ENCODE results near the gene FZD2.

- TF ChIP-seq ZFP36L2 (CRISPR knock-in tag; IDR thresholded peaks at IDR 0.05) (no peak), CCAR2 (optimal IDR thresholded peaks at IDR 0.05; ENCODE audit: low read depth, low read length) (no peak), TEAD2 (CRISPR knock-in tag; IDR thresholded peaks at IDR 0.05) (no peak), JUNB (CRISPR knock-in tag; IDR thresholded peaks at IDR 0.05; ENCODE audit: borderline replicate concordance) (no peak), FOXK2 (IDR thresholded peaks at IDR 0.05) (no peak), TCF7 (IDR thresholded peaks at IDR 0.05; ENCODE audit: low read depth) (no peak), GTF2F1 (IDR thresholded peaks at IDR 0.05; ENCODE audit: low read length) (no peak), ZKSCAN1 (IDR thresholded peaks at IDR 0.05; ENCODE audit: low read length) (no peak)
- TF ChIP-seq, protein P1, sequence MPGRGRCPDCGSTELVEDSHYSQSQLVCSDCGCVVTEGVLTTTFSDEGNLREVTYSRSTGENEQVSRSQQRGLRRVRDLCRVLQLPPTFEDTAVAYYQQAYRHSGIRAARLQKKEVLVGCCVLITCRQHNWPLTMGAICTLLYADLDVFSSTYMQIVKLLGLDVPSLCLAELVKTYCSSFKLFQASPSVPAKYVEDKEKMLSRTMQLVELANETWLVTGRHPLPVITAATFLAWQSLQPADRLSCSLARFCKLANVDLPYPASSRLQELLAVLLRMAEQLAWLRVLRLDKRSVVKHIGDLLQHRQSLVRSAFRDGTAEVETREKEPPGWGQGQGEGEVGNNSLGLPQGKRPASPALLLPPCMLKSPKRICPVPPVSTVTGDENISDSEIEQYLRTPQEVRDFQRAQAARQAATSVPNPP (CRISPR knock-in tag; IDR thresholded peaks at IDR 0.05), result no peak
- TF ChIP-seq, protein P2, sequence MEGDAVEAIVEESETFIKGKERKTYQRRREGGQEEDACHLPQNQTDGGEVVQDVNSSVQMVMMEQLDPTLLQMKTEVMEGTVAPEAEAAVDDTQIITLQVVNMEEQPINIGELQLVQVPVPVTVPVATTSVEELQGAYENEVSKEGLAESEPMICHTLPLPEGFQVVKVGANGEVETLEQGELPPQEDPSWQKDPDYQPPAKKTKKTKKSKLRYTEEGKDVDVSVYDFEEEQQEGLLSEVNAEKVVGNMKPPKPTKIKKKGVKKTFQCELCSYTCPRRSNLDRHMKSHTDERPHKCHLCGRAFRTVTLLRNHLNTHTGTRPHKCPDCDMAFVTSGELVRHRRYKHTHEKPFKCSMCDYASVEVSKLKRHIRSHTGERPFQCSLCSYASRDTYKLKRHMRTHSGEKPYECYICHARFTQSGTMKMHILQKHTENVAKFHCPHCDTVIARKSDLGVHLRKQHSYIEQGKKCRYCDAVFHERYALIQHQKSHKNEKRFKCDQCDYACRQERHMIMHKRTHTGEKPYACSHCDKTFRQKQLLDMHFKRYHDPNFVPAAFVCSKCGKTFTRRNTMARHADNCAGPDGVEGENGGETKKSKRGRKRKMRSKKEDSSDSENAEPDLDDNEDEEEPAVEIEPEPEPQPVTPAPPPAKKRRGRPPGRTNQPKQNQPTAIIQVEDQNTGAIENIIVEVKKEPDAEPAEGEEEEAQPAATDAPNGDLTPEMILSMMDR (CRISPR knock-in tag; IDR thresholded peaks at IDR 0.05), result no peak
Observed at GRCh38 chr17:44604116-44604761, 47.0 kb downstream of the FZD2 start.
